GM12892 (cell line): ENCODE data around the gene GNA12.

Source experiments
- DNase-seq: peaks from one replicate; pipeline ENCODE4 v3.0.0; 2011; ENCODE audit not compliant: insufficient read length
- FAIRE-seq: peaks from 2 replicates; lab custom pipeline; 2011; peaks lifted over from hg19 to GRCh38; lab: Jason Lieb, UNC
- POLR2A ChIP-seq: IDR thresholded peaks from 2 replicates; pipeline ENCODE4 v1.6.1; 2011; ENCODE audit warnings: low read depth, low read length, control low read depth
- POLR2AphosphoS5 ChIP-seq: IDR thresholded peaks from 2 replicates; pipeline ENCODE4 v1.6.1; 2011; ENCODE audit warnings: low read depth, low read length, control low read depth
- TAF1 ChIP-seq: IDR thresholded peaks from 2 replicates; pipeline ENCODE4 v1.6.1; 2011; ENCODE audit warnings: low read depth, mild to moderate bottlenecking, control low read depth, low read length, borderline replicate concordance

Gene GNA12

GRCh38 chr7:2832461-2832860 is 11.6 kb downstream of the GNA12 start:
- TF ChIP-seq TAF1: no peak
- TF ChIP-seq POLR2A: no peak
- TF ChIP-seq POLR2AphosphoS5: no peak

GRCh38 chr7:2830609-2831376 is 13.3 kb downstream of the GNA12 start:
- no peak for FAIRE-seq
- DNase-seq: no peak
- TF ChIP-seq POLR2A (no peak), TAF1 (no peak), POLR2AphosphoS5 (no peak)

More at GRCh38 chr7:2832461-2832860, 11.6 kb downstream of the GNA12 start:
- no peak for FAIRE-seq
- DNase-seq: no peak

GRCh38 chr7:2829040-2829439 is 15.1 kb downstream of the GNA12 start:
- no peak for DNase-seq
- no peak for FAIRE-seq
- TF ChIP-seq POLR2AphosphoS5: no peak
- TF ChIP-seq TAF1: no peak
- TF ChIP-seq POLR2A: no peak

- no peak for TF ChIP-seq POLR2AphosphoS5
- no peak for DNase-seq
- FAIRE-seq: no peak
Observed at GRCh38 chr7:2826771-2827170, 17.3 kb downstream of the GNA12 start.

- no peak for DNase-seq
- TF ChIP-seq TAF1 (no peak), POLR2A (no peak), POLR2AphosphoS5 (no peak)
- no peak for FAIRE-seq
Observed at GRCh38 chr7:2825559-2826227, 18.4 kb downstream of the GNA12 start.

GRCh38 chr7:2824678-2825461 is 19.2 kb downstream of the GNA12 start:
- peak; percentile 81 for FAIRE-seq
- no peak for TF ChIP-seq POLR2A
- no peak for TF ChIP-seq TAF1
- TF ChIP-seq POLR2AphosphoS5: no peak; the same call in 1 of the 2 replicates
- DNase-seq: no peak

GRCh38 chr7:2824026-2824677 is 20.0 kb downstream of the GNA12 start:
- DNase-seq (no peak), FAIRE-seq (no peak)
- TF ChIP-seq POLR2A (no peak), POLR2AphosphoS5 (no peak), TAF1 (no peak)

GRCh38 chr7:2823130-2823529 is 21.0 kb downstream of the GNA12 start:
- TF ChIP-seq TAF1: no peak
- no peak for TF ChIP-seq POLR2AphosphoS5
- no peak for TF ChIP-seq POLR2A
- DNase-seq (no peak), FAIRE-seq (no peak)

- DNase-seq (no peak), FAIRE-seq (peak; percentile 87)
- TF ChIP-seq POLR2AphosphoS5: no peak
- TF ChIP-seq TAF1: no peak
- no peak for TF ChIP-seq POLR2A
Observed at GRCh38 chr7:2821842-2822507, 22.1 kb downstream of the GNA12 start.

- TF ChIP-seq TAF1 (no peak), POLR2A (no peak), POLR2AphosphoS5 (no peak)
- FAIRE-seq (peak; percentile 85), DNase-seq (no peak)
Observed at GRCh38 chr7:2821161-2821841, 22.8 kb downstream of the GNA12 start.
